Left ventricle myocardium superior (tissue), 1 donor: ENCODE results near the gene C18orf63. TPM values are rescaled to one million over a fixed set of nuclear protein-coding genes. Genes with fewer than 3 reads are reported as not detected.
"Not testable (repeated sequence)": the region's sequence is repeated elsewhere in the genome, so short reads cannot be mapped to it uniquely, and the experiment has no call there.

ENCODE experiments used
- ATAC-seq: fragments of 200-7000 bp; cut with Tn5 transposase; one replicate; pipeline ENCODE4 v1.9.1; 2020; ENCODE audit warnings: mild to moderate bottlenecking, moderate library complexity
- DNase-seq: peaks from one replicate; pipeline ENCODE4 v3.0.0-alpha.2; 2020
- intact Hi-C: fragments of 100-400 bp; cut with micrococcal nuclease; formaldehyde crosslinking; loops from one replicate; pipeline ENCODE4 v1.11.0; 2022
- total RNA-seq: library from RNA; stranded (reverse); fragmentation: NEBNext Ultra II Directional; extraction: Animal tissue kit (Norgen Biotek cat#: 25700); gene quantifications from one replicate; pipeline ENCODE4 v1.2.1, GENCODE V29; 2021
- donor health status: DM: no; HTN: yes; CAD: no; lungs with severe emphysema.

The C18orf63 gene
- total RNA-seq, 1 donor from 2014 or later, result not detected

- intact Hi-C loops, result no loop called here
- peak; percentile 52 for DNase-seq
- peak; percentile 76 for ATAC-seq
Observed at GRCh38 chr18:74314759-74315463, 728 bp upstream of the C18orf63 start.

- ATAC-seq (no peak), DNase-seq (no peak)
- intact Hi-C loops, result no loop called here
Observed at GRCh38 chr18:74316257-74317170, 875 bp downstream of the C18orf63 start.

- DNase-seq, result no peak
- intact Hi-C loops, result no loop called here
- ATAC-seq, result no peak
Observed at GRCh38 chr18:74326231-74326630, 10.6 kb downstream of the C18orf63 start.

- ATAC-seq, DNase-seq, intact Hi-C loops: not testable (repeated sequence)
Observed at GRCh38 chr18:74326791-74327190, 11.2 kb downstream of the C18orf63 start.

GRCh38 chr18:74328206-74328605 lies 12.6 kb downstream of the C18orf63 start:
- ATAC-seq (no peak), DNase-seq (no peak)
- intact Hi-C loops, result no loop called here

- intact Hi-C loops, result no loop called here
- no peak for ATAC-seq
- DNase-seq, result no peak
Observed at GRCh38 chr18:74329688-74330205, 14.1 kb downstream of the C18orf63 start.

GRCh38 chr18:74331404-74331803 lies 15.8 kb downstream of the C18orf63 start:
- DNase-seq, result no peak
- intact Hi-C loops, result no loop called here
- peak; percentile 67 for ATAC-seq

- DNase-seq (no peak), ATAC-seq (peak; percentile 45)
- intact Hi-C loops, result no loop called here
Observed at GRCh38 chr18:74333091-74333490, 17.5 kb downstream of the C18orf63 start.

- ATAC-seq (no peak), DNase-seq (no peak)
- intact Hi-C loops, result no loop called here
Observed at GRCh38 chr18:74334242-74334893, 18.7 kb downstream of the C18orf63 start.

GRCh38 chr18:74336656-74337055 lies 21.0 kb downstream of the C18orf63 start:
- no peak for ATAC-seq
- intact Hi-C loops, result no loop called here
- DNase-seq, result no peak

- intact Hi-C loops, result no loop called here
- ATAC-seq, result no peak
- no peak for DNase-seq
Observed at GRCh38 chr18:74337155-74337911, 21.7 kb downstream of the C18orf63 start.

GRCh38 chr18:74337912-74338309 lies 22.3 kb downstream of the C18orf63 start:
- ATAC-seq, result no peak
- no peak for DNase-seq
- intact Hi-C loops, result no loop called here

- DNase-seq, result no peak
- no peak for ATAC-seq
- intact Hi-C loops, result loop anchor here (2.0 to 5.0 kb wide), 2 partner anchors 100 to 145 kb away; no protein-coding TSS in a partner anchor
Observed at GRCh38 chr18:74342416-74343043, 26.9 kb downstream of the C18orf63 start.

GRCh38 chr18:74346206-74346605 lies 30.6 kb downstream of the C18orf63 start:
- ATAC-seq, result no peak
- no peak for DNase-seq
- intact Hi-C loops, result no loop called here

- ATAC-seq (no peak), DNase-seq (no peak)
- intact Hi-C loops, result no loop called here
Observed at GRCh38 chr18:74348581-74348980, 32.9 kb downstream of the C18orf63 start.

- intact Hi-C loops, result loop anchor here (5.0 kb wide), 2 partner anchors 141 to 201 kb away; no protein-coding TSS in a partner anchor
- ATAC-seq, result peak; percentile 68
- no peak for DNase-seq
Observed at GRCh38 chr18:74351354-74351753, 35.7 kb downstream of the C18orf63 start.

- ATAC-seq (peak; percentile 94), DNase-seq (peak; percentile 46)
- intact Hi-C loops, result loop anchor here (5.0 kb wide), 2 partner anchors 139 to 199 kb away; no protein-coding TSS in a partner anchor
Observed at GRCh38 chr18:74353169-74353775, 37.6 kb downstream of the C18orf63 start.

GRCh38 chr18:74356959-74357358 lies 41.3 kb downstream of the C18orf63 start:
- intact Hi-C loops, result no loop called here
- DNase-seq (no peak), ATAC-seq (no peak)
